ENCODE measurements around the gene SCCPDH. TPM values are rescaled to one million over a fixed set of nuclear protein-coding genes. Genes with fewer than 3 reads are reported as not detected.

The SCCPDH gene
- total and polyA plus RNA-seq, 2 experiments from 2014 or later = 43.6 to 88.0 TPM

DNA sequence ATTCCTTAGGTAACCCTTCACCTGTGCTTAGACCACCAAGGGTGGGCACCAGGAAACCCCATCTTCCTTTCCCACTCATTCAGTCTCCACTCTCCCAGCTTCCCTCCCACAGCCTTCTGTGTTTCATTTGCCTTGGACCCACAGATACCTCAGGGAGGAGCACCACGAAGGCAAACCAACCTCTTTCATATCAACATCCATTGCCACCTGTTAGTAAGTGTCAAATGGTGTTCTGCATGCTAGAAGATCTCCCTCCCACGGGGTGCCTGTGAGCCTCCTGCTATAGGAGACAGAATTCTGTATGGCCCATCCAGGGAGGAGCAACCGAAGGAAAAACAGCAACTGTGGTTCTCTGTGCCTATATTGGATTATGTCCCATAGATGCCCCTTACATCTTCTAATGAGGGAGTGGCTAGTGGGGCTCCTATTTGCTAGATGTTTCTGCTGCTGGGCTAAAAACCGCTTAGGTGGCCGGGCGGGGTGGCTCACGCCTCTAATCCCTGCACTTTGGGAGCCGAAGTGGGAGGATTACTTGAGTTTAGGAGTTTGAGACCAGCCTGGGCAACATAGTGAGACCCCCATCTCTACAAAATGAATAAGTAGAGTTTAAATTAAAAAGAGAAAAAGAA lies 25.6 kb upstream of the SCCPDH start:
- TF ChIP-seq, protein P1, sequence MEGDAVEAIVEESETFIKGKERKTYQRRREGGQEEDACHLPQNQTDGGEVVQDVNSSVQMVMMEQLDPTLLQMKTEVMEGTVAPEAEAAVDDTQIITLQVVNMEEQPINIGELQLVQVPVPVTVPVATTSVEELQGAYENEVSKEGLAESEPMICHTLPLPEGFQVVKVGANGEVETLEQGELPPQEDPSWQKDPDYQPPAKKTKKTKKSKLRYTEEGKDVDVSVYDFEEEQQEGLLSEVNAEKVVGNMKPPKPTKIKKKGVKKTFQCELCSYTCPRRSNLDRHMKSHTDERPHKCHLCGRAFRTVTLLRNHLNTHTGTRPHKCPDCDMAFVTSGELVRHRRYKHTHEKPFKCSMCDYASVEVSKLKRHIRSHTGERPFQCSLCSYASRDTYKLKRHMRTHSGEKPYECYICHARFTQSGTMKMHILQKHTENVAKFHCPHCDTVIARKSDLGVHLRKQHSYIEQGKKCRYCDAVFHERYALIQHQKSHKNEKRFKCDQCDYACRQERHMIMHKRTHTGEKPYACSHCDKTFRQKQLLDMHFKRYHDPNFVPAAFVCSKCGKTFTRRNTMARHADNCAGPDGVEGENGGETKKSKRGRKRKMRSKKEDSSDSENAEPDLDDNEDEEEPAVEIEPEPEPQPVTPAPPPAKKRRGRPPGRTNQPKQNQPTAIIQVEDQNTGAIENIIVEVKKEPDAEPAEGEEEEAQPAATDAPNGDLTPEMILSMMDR (IDR thresholded peaks at IDR 0.05; ENCODE audit: low read depth, low read length) = no peak
- no peak for DNase-seq (ENCODE audit: low read depth in 1 of 2, low spot score in 1 of 2)
- H3K4me1 ChIP-seq (ENCODE audit: low read depth) = peaks cover 4% of the 10 kb centered on the region
- no peak overlapping the region for H3K4me3 ChIP-seq
- no peaks in the 10 kb centered on the region for H3K27me3 ChIP-seq
- no peaks in the 10 kb centered on the region for H3K36me3 ChIP-seq
- no peaks in the 10 kb centered on the region for H3K9me3 ChIP-seq (ENCODE audit: low read depth)
- H3K27ac ChIP-seq = no peak overlapping the region

- peaks cover 4% of the 10 kb centered on the region for H3K4me1 ChIP-seq (ENCODE audit: low read depth)
- no peaks in the 10 kb centered on the region for H3K27me3 ChIP-seq
- H3K27ac ChIP-seq = no peak overlapping the region
- TF ChIP-seq, protein P1 (IDR thresholded peaks at IDR 0.05; ENCODE audit: low read depth, low read length) = peak; percentile 85
- no peaks in the 10 kb centered on the region for H3K36me3 ChIP-seq
- DNase-seq (ENCODE audit: low read depth in 1 of 2, low spot score in 1 of 2) = peak; percentile 94
- no peaks in the 10 kb centered on the region for H3K9me3 ChIP-seq (ENCODE audit: low read depth)
- no peak overlapping the region for H3K4me3 ChIP-seq
Measured at GRCh38 chr1:246699095-246699735, 25.0 kb upstream of the SCCPDH start.

GRCh38 chr1:246703581-246703980 lies 20.6 kb upstream of the SCCPDH start:
- no peak for DNase-seq (ENCODE audit: low read depth in 1 of 2, low spot score in 1 of 2)
- no peak overlapping the region for H3K4me3 ChIP-seq
- no peaks in the 10 kb centered on the region for H3K9me3 ChIP-seq (ENCODE audit: low read depth)
- peaks cover 4% of the 10 kb centered on the region for H3K4me1 ChIP-seq (ENCODE audit: low read depth)
- H3K27ac ChIP-seq = no peak overlapping the region
- TF ChIP-seq, protein P1 (IDR thresholded peaks at IDR 0.05; ENCODE audit: low read depth, low read length) = no peak
- H3K36me3 ChIP-seq = no peaks in the 10 kb centered on the region
- no peaks in the 10 kb centered on the region for H3K27me3 ChIP-seq

GRCh38 chr1:246705368-246705767 lies 18.8 kb upstream of the SCCPDH start:
- TF ChIP-seq, protein P1 (IDR thresholded peaks at IDR 0.05; ENCODE audit: low read depth, low read length) = no peak
- H3K27ac ChIP-seq = no peak overlapping the region
- H3K9me3 ChIP-seq (ENCODE audit: low read depth) = no peaks in the 10 kb centered on the region
- H3K27me3 ChIP-seq = no peaks in the 10 kb centered on the region
- H3K36me3 ChIP-seq = no peaks in the 10 kb centered on the region
- H3K4me3 ChIP-seq = no peak overlapping the region
- peak in 1 of 2 donors; percentile 82 for DNase-seq (ENCODE audit: low read depth in 1 of 2, low spot score in 1 of 2)
- no peaks in the 10 kb centered on the region for H3K4me1 ChIP-seq (ENCODE audit: low read depth)

DNA sequence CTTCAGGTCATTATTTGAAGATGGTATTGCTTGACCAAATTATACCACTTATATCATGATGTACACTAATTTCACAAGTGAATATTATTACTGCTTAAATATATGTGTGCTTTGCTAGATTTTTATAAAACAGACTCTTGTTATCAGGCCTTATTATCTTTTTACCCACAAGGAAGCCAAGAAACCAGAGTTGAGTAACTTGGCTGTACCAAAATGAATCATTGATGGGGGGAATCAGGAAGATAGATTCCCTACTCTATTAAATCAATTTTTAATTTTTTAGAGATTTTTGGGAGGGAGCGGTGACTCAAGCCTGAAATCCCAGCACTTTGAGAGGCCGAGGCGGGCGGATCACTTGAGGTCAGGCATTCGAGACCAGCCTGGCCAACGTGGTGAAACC lies 16.0 kb upstream of the SCCPDH start:
- no peaks in the 10 kb centered on the region for H3K36me3 ChIP-seq
- H3K27me3 ChIP-seq = no peaks in the 10 kb centered on the region
- H3K9me3 ChIP-seq (ENCODE audit: low read depth) = no peaks in the 10 kb centered on the region
- H3K4me3 ChIP-seq = no peak overlapping the region
- no peaks in the 10 kb centered on the region for H3K4me1 ChIP-seq (ENCODE audit: low read depth)
- H3K27ac ChIP-seq = no peak overlapping the region
- no peak for DNase-seq (ENCODE audit: low read depth in 1 of 2, low spot score in 1 of 2)
- TF ChIP-seq, protein P1 (IDR thresholded peaks at IDR 0.05; ENCODE audit: low read depth, low read length) = no peak
